Naive thymus-derived CD4-positive, alpha-beta T cell (primary cell): ENCODE data around the gene CRLF2. TPM values are rescaled to one million over a fixed set of nuclear protein-coding genes. Genes with fewer than 3 reads are reported as not detected.

ENCODE experiments used
- polyA plus RNA-seq, 2 donors: library from polyadenylated mRNA; unstranded; fragments of 300-500 nt; fragmentation: Illumina TruSeq; gene quantifications; one replicate each; pipeline ENCODE4 v1.2.3, GENCODE V29; 2021
- total RNA-seq, 6 experiments: library from RNA in 5 of 6; stranded (reverse) in 5 of 6; gene quantifications; 1 replicate in 5 of 6; 2 replicates in 1 of 6; pipeline ENCODE4 v1.2.3 and lab custom pipeline; 2021 to 2026

CRLF2 gene
- total and polyA plus RNA-seq, 7 experiments from 2014 or later = 0.19 to 7.3 (median 0.69) TPM; not detected in 3

Other genes with a start within 250 kb of the CRLF2 start
- gene CSF2RA, start 56.2 kb upstream of the CRLF2 start, total RNA-seq = 10 to 100 TPM in 1 of 5 experiments, 1 to 10 TPM in 3, under 1 TPM in 1; 0.63 to 51.3 (median 1.5) TPM
- gene CSF2RA, start 56.2 kb upstream of the CRLF2 start, polyA plus RNA-seq = under 1 TPM in 1 of 2 donors, not detected in 1; 0.26 TPM
- gene IL3RA, start 124.1 kb upstream of the CRLF2 start, total RNA-seq = 10 to 100 TPM in 2 of 5 experiments, 1 to 10 TPM in 1, not detected in 2; 7.9 to 23.7 (median 10.5) TPM
- gene IL3RA, start 124.1 kb upstream of the CRLF2 start, polyA plus RNA-seq = under 1 TPM; 0.12 to 0.16 TPM
- 100 to 1,000 TPM; 238 to 341 (median 270) TPM for gene SLC25A6, start 179.5 kb upstream of the CRLF2 start, total RNA-seq
- 100 to 1,000 TPM; 467 to 597 TPM for gene SLC25A6, start 179.5 kb upstream of the CRLF2 start, polyA plus RNA-seq
- 10 to 100 TPM; 30.9 to 50.0 (median 41.7) TPM for gene ASMTL, start 240.3 kb upstream of the CRLF2 start, total RNA-seq
- 10 to 100 TPM; 41.0 to 46.0 TPM for gene ASMTL, start 240.3 kb upstream of the CRLF2 start, polyA plus RNA-seq